ENCODE measurements around the gene NEFH.

Gene NEFH

DNA sequence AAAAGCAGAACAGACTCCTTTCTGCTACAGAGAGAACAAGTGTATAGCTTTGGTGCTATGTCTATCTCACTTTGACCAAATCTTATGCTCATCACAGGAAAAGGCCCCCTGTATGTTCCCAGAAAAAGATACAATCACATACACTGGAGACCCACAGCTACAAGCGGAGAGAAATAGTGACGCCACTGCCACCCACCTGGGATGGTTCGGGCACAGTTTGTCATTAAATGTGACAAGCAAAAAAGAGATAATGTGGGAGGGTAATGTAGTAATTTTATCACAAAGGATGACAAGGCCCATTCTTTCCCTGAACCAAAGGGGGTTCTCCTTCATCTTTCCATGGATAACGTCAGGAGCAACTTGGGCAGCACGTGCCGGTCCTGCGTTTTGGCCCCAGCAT lies 41.5 kb downstream of the NEFH start:
- no peak overlapping the region for H3K4me3 ChIP-seq (ENCODE audit: low read depth in 1 of 2, low read length in 1 of 2)
- TF ChIP-seq, protein P1, sequence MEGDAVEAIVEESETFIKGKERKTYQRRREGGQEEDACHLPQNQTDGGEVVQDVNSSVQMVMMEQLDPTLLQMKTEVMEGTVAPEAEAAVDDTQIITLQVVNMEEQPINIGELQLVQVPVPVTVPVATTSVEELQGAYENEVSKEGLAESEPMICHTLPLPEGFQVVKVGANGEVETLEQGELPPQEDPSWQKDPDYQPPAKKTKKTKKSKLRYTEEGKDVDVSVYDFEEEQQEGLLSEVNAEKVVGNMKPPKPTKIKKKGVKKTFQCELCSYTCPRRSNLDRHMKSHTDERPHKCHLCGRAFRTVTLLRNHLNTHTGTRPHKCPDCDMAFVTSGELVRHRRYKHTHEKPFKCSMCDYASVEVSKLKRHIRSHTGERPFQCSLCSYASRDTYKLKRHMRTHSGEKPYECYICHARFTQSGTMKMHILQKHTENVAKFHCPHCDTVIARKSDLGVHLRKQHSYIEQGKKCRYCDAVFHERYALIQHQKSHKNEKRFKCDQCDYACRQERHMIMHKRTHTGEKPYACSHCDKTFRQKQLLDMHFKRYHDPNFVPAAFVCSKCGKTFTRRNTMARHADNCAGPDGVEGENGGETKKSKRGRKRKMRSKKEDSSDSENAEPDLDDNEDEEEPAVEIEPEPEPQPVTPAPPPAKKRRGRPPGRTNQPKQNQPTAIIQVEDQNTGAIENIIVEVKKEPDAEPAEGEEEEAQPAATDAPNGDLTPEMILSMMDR (IDR thresholded peaks at IDR 0.05), result no peak
- H3K4me1 ChIP-seq (ENCODE audit: control insufficient read depth in 1 of 2, insufficient read depth in 1 of 2, low read depth in 1 of 2, low read length in 1 of 2), result no peaks in the 10 kb centered on the region
- H3K36me3 ChIP-seq, result peaks cover 97% of the 10 kb centered on the region
- no peak overlapping the region for H3K27ac ChIP-seq
- no peaks in the 10 kb centered on the region for H3K27me3 ChIP-seq
- no peaks in the 10 kb centered on the region for H3K9me3 ChIP-seq

DNA sequence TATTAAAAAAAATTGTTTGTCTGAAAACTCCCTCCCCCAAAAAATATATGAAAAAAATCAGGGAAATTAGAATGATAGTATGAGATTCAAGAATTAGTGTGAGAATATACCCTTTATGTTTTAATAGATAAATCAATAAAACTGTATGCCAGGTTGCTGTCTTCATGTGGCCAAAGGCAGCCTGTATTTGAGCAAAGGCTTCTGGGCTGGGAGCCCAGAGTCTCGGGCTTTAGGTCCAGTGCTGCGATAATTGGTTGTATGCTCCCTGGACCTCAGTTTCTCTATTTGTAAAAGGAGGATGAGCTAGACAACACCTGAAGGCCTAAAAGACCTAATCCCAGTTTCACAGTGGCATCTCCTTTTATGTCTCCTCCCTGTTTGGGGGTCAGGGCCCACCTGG lies 43.7 kb downstream of the NEFH start:
- H3K4me3 ChIP-seq (ENCODE audit: low read depth in 1 of 2, low read length in 1 of 2), result no peak overlapping the region
- H3K36me3 ChIP-seq, result peaks cover 97% of the 10 kb centered on the region
- H3K27me3 ChIP-seq, result no peaks in the 10 kb centered on the region
- TF ChIP-seq, protein P1 (IDR thresholded peaks at IDR 0.05), result no peak
- H3K9me3 ChIP-seq, result no peaks in the 10 kb centered on the region
- no peak overlapping the region for H3K27ac ChIP-seq
- no peaks in the 10 kb centered on the region for H3K4me1 ChIP-seq (ENCODE audit: control insufficient read depth in 1 of 2, insufficient read depth in 1 of 2, low read depth in 1 of 2, low read length in 1 of 2)

DNA sequence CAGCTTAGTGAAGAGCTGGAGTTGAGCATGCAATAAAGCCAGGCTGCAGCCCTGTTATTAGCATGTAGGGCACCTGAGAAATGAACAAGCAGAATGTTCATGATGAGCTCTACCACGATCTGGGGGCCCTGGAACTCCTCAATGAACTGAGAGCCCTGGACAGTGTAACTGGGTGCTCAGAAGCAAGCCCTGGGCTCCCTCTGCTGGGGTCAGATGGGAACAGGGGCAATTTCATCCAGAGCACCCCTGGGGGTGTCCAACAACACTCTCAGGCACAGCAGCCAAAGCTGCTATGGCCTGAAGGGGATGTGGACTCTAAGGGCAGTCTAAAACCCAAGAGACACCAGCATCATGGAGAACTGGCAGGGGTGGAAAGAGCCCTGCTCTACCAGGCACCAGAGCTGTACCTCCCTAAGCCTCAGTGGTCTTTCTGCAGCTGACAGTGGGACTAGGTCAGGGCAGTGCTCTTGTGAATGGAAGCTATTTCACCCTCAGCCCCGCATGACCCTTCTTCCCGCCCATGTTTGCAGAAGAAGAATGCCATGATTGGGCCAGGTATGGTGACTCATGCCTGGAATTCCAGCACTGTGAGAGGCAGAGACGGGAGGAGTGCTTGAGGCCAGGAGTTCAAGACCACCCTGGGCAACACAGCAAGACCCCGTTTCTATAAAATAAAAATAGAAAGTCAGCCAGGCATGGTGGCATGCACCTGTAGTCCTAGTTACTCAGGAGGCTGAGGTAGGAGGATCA lies 44.6 kb downstream of the NEFH start:
- Histone ChIP-seq H3K4me1 (ENCODE audit: control insufficient read depth in 1 of 2, insufficient read depth in 1 of 2, low read depth in 1 of 2, low read length in 1 of 2) (no peaks in the 10 kb centered on the region), H3K36me3 (peaks cover 97% of the 10 kb centered on the region), H3K27ac (no peak overlapping the region), H3K4me3 (ENCODE audit: low read depth in 1 of 2, low read length in 1 of 2) (no peak overlapping the region), H3K9me3 (no peaks in the 10 kb centered on the region), H3K27me3 (no peaks in the 10 kb centered on the region)
- TF ChIP-seq, protein P1 (IDR thresholded peaks at IDR 0.05), result no peak

DNA sequence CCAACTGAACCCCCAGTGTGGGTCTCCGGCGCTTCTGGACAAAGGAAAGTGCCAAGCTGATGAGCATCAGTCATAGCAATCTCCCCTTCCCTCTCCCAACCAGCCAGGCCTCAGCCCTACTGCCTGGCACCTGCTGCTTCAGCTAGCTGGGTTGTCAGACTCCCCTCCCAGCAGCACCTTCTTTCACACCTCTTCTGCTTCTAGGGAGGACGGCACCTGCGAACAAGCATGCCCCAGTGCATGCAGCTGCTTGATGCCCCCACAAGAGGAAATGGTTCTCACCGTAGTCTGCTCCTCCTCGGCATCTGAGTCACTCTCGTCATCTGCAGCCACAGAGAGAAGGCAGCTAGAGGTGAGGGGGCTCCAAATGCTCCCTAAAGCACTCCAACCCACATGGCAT lies 48.1 kb downstream of the NEFH start:
- TF ChIP-seq, protein P1 (IDR thresholded peaks at IDR 0.05), result no peak
- H3K9me3 ChIP-seq, result no peaks in the 10 kb centered on the region
- H3K36me3 ChIP-seq, result peaks cover 100% of the 10 kb centered on the region
- H3K4me3 ChIP-seq (ENCODE audit: low read depth in 1 of 2, low read length in 1 of 2), result no peak overlapping the region
- H3K27me3 ChIP-seq, result no peaks in the 10 kb centered on the region
- no peak overlapping the region for H3K27ac ChIP-seq
- H3K4me1 ChIP-seq (ENCODE audit: control insufficient read depth in 1 of 2, insufficient read depth in 1 of 2, low read depth in 1 of 2, low read length in 1 of 2), result no peaks in the 10 kb centered on the region

DNA sequence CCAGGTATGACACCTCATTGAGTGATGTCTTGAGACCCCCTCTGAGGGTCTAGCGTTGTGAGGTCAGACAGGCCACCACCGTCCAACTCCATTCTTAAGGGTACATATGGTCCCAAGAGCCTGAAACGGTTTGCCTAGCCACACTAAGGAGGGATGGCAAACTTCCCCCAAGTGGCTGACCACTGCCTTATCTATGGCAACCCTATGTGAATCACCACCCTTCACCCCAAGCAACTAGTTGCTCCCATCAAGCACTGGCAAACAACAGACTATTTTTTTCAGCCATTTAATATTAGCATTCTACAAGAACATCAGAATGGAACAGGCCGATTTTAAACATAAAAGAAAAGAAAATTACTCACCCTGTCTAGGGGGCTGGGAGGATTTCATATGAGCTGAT lies 50.7 kb downstream of the NEFH start:
- H3K27ac ChIP-seq, result no peak overlapping the region
- H3K27me3 ChIP-seq, result no peaks in the 10 kb centered on the region
- H3K4me1 ChIP-seq (ENCODE audit: control insufficient read depth in 1 of 2, insufficient read depth in 1 of 2, low read depth in 1 of 2, low read length in 1 of 2), result no peaks in the 10 kb centered on the region
- H3K4me3 ChIP-seq (ENCODE audit: low read depth in 1 of 2, low read length in 1 of 2), result no peak overlapping the region
- H3K9me3 ChIP-seq, result no peaks in the 10 kb centered on the region
- H3K36me3 ChIP-seq, result peaks cover 100% of the 10 kb centered on the region
- TF ChIP-seq, protein P1 (IDR thresholded peaks at IDR 0.05), result no peak

All from neutrophil (primary cell).